VCaP (cell line): ENCODE measurements around the gene PBXIP1.
"Not testable (repeated sequence)": the region's sequence is repeated elsewhere in the genome, so short reads cannot be mapped to it uniquely, and the experiment has no call there.

Experiments used
- H3K27ac ChIP-seq: fragments of 450-650 bp; 2 replicates; pipeline ENCODE4 v1.5.1; 2017
- TF ChIP-seq, protein P1 (sequence below): fragments of 450-650 bp; conservative IDR thresholded peaks from 2 replicates; pipeline ENCODE4 v1.5.1; 2017; ENCODE audit warnings: mild to moderate bottlenecking, moderate library complexity

PBXIP1 gene

GRCh38 chr1:154992721-154993571 lies 37.0 kb upstream of the PBXIP1 start:
- TF ChIP-seq, protein P1, sequence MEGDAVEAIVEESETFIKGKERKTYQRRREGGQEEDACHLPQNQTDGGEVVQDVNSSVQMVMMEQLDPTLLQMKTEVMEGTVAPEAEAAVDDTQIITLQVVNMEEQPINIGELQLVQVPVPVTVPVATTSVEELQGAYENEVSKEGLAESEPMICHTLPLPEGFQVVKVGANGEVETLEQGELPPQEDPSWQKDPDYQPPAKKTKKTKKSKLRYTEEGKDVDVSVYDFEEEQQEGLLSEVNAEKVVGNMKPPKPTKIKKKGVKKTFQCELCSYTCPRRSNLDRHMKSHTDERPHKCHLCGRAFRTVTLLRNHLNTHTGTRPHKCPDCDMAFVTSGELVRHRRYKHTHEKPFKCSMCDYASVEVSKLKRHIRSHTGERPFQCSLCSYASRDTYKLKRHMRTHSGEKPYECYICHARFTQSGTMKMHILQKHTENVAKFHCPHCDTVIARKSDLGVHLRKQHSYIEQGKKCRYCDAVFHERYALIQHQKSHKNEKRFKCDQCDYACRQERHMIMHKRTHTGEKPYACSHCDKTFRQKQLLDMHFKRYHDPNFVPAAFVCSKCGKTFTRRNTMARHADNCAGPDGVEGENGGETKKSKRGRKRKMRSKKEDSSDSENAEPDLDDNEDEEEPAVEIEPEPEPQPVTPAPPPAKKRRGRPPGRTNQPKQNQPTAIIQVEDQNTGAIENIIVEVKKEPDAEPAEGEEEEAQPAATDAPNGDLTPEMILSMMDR = peak; percentile 65

DNA sequence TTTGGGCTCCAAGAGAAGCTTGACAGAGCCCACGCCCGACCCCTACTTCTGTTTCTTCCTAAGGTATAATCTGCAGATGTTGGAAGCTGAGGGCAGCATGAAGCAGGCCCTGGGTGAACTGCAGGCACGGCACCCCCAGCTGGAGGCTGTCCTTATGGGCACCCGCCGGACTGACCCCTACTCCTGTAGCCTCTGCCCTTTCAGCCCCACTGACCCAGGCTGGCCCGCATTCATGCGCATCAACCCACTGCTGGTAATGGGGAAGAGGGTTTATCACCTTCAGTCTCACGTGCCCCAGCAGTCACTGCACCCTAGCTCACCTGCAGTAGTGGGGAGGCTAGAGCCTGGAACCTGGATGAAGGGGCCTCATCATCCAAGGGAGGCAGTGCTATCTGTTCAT lies 34.4 kb upstream of the PBXIP1 start:
- H3K27ac ChIP-seq = no peak overlapping the region
- TF ChIP-seq, protein P1 = no peak

More at GRCh38 chr1:154992721-154993571, 37.0 kb upstream of the PBXIP1 start:
- no peak overlapping the region for H3K27ac ChIP-seq

- TF ChIP-seq, protein P1 = no peak
- no peak overlapping the region for H3K27ac ChIP-seq
Observed at GRCh38 chr1:154989195-154989860, 33.4 kb upstream of the PBXIP1 start.

GRCh38 chr1:154988058-154988954 lies 32.4 kb upstream of the PBXIP1 start:
- no peak overlapping the region for H3K27ac ChIP-seq
- TF ChIP-seq, protein P1 = no peak

- TF ChIP-seq, protein P1 = no peak
- no peak overlapping the region for H3K27ac ChIP-seq
Observed at GRCh38 chr1:154987326-154987725, 31.4 kb upstream of the PBXIP1 start.

DNA sequence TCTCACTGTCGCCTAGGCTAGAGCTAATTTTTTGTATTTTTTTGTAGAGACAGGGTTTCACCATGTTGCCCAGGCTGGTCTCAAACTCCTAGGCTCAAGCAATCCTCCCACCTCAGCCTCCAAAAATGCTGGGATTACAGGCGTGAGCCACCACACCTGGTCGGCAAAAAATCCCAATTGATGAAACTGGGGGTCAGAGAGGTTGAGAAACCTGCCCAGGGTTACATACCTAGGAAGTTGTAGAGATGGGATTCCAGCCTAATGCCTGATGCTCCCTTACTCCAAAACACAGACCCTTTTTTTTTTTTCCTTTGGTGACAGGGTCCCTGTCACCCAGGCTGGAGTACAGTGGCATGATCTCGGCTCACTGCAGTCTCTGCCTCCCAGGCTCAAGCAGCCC lies 30.8 kb upstream of the PBXIP1 start:
- not testable (repeated sequence) for H3K27ac ChIP-seq

- H3K27ac ChIP-seq = peak overlapping the region; percentile 78
- TF ChIP-seq, protein P1 = no peak; the same call in 1 of the 2 replicates
Observed at GRCh38 chr1:154983776-154984466, 28.0 kb upstream of the PBXIP1 start.
